ENCODE results near the gene C5orf22. TPM values are rescaled to one million over a fixed set of nuclear protein-coding genes. Genes with fewer than 3 reads are reported as not detected.
"Not testable (repeated sequence)": the region's sequence is repeated elsewhere in the genome, so short reads cannot be mapped to it uniquely, and the experiment has no call there.

C5orf22 gene
- polyA plus RNA-seq (ENCODE audit: insufficient read length in 3 of 3), result 10 to 100 TPM; 30.9 to 36.3 (median 35.0) TPM

- peak; percentile 83 to 94 (median 92) for DNase-seq (ENCODE audit: low read depth in 3 of 3, low spot score in 2 of 3)
Measured at GRCh38 chr5:31531888-31532547, at the start of gene C5orf22, which contains the start of gene DROSHA. C5orf22 (plus strand) TSS chr5:31532301; CDS start chr5:31532393, 92 bp downstream. DROSHA (minus strand) TSS chr5:31532093; CDS start chr5:31529059, 3,034 bp downstream.

- DNase-seq (ENCODE audit: low read depth in 3 of 3, low spot score in 2 of 3), result peak in 1 of 3 donors; percentile 19
Measured at GRCh38 chr5:31485376-31486207, 46.5 kb upstream of the C5orf22 start.

GRCh38 chr5:31486441-31486840, 45.7 kb upstream of the C5orf22 start:
- DNase-seq (ENCODE audit: low read depth in 3 of 3, low spot score in 2 of 3), result no peak

GRCh38 chr5:31487506-31487905, 44.6 kb upstream of the C5orf22 start:
- no peak for DNase-seq (ENCODE audit: low read depth in 3 of 3, low spot score in 2 of 3)

- DNase-seq (ENCODE audit: low read depth in 3 of 3, low spot score in 2 of 3), result no peak
Measured at GRCh38 chr5:31492869-31493268, 39.2 kb upstream of the C5orf22 start.

- DNase-seq (ENCODE audit: low read depth in 3 of 3, low spot score in 2 of 3), result no peak
Measured at GRCh38 chr5:31495336-31495735, 36.8 kb upstream of the C5orf22 start.

GRCh38 chr5:31496301-31496700, 35.8 kb upstream of the C5orf22 start:
- no peak for DNase-seq (ENCODE audit: low read depth in 3 of 3, low spot score in 2 of 3)

- no peak for DNase-seq (ENCODE audit: low read depth in 3 of 3, low spot score in 2 of 3)
Measured at GRCh38 chr5:31496891-31497290, 35.2 kb upstream of the C5orf22 start.

- DNase-seq (ENCODE audit: low read depth in 3 of 3, low spot score in 2 of 3), result no peak
Measured at GRCh38 chr5:31500256-31500655, 31.8 kb upstream of the C5orf22 start.

GRCh38 chr5:31502506-31502905, 29.6 kb upstream of the C5orf22 start:
- DNase-seq (ENCODE audit: low read depth in 3 of 3, low spot score in 2 of 3), result no peak

- no peak for DNase-seq (ENCODE audit: low read depth in 3 of 3, low spot score in 2 of 3)
Measured at GRCh38 chr5:31504529-31504928, 27.6 kb upstream of the C5orf22 start.

- DNase-seq (ENCODE audit: low read depth in 3 of 3, low spot score in 2 of 3), result no peak
Measured at GRCh38 chr5:31511305-31511704, 20.8 kb upstream of the C5orf22 start.

GRCh38 chr5:31516802-31517201, 15.3 kb upstream of the C5orf22 start:
- DNase-seq (ENCODE audit: low read depth in 3 of 3, low spot score in 2 of 3), result no peak

GRCh38 chr5:31523041-31523440, 9.1 kb upstream of the C5orf22 start:
- no peak for DNase-seq (ENCODE audit: low read depth in 3 of 3, low spot score in 2 of 3)

GRCh38 chr5:31530541-31531265, 1.4 kb upstream of the C5orf22 start:
- DNase-seq (ENCODE audit: low read depth in 3 of 3, low spot score in 2 of 3), result no peak

- DNase-seq (ENCODE audit: low read depth in 3 of 3, low spot score in 2 of 3), result no peak
Measured at GRCh38 chr5:31531543-31531887, 586 bp upstream of the C5orf22 start.

- no peak for DNase-seq (ENCODE audit: low read depth in 3 of 3, low spot score in 2 of 3)
Measured at GRCh38 chr5:31534527-31535046, 2.5 kb downstream of the C5orf22 start.

GRCh38 chr5:31536873-31537272, 4.8 kb downstream of the C5orf22 start:
- DNase-seq (ENCODE audit: low read depth in 3 of 3, low spot score in 2 of 3), result no peak

- DNase-seq (ENCODE audit: low read depth in 3 of 3, low spot score in 2 of 3), result no peak
Measured at GRCh38 chr5:31537349-31537748, 5.2 kb downstream of the C5orf22 start.

- no peak for DNase-seq (ENCODE audit: low read depth in 3 of 3, low spot score in 2 of 3)
Measured at GRCh38 chr5:31537851-31538250, 5.8 kb downstream of the C5orf22 start.

GRCh38 chr5:31549114-31549513, 17.0 kb downstream of the C5orf22 start:
- not testable (repeated sequence) for DNase-seq (ENCODE audit: low read depth in 3 of 3, low spot score in 2 of 3)

Measured in right renal cortex interstitium (tissue), 3 donors.